ENCODE results near the gene DEF6. TPM values are rescaled to one million over a fixed set of nuclear protein-coding genes. Genes with fewer than 3 reads are reported as not detected.
A peak's percentile ranks its signal among the peaks of the same experiment; 100 is the strongest.

The DEF6 gene
- total RNA-seq, 3 donors from 2014 or later = 4.8 to 14.2 (median 14.1) TPM

DNA sequence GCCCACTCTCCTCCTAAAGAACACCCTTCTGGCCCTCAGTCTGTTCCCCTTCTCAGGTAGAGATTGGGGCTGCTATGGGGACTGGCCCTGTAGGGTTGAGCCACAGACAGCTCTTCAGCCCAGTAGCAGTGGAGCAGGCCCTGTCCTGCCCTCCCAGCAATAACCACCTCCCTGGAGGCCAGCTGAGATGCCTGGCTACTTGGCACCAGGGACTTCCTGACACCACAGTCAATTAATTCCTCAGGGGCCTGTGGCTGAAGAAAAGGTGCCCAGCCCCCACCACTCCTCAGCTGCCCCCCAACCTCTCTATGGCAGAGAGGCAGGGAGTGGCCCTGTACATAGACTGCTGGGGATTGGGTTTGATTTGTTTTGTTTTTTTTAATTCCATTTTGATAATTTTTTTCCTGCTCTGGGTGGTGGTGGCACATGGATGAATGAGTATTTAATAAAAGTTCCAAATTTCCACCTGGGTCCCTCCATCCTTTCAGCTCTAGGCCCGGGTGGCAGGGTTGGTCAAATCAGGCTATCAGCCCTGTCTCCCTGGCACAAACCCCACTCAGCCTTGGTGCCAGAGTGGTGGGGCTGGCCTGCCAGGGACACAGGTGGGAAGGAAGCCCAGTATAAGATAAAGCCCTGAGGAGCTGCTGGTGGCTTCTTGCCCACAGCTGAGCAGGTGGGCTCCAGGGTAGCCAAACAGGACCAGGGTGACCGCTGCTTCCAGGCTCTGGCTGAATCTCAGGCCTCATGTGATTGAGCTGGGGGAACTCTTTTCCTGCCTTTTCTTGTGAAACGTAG lies 1.9 kb upstream of the DEF6 start:
- intact Hi-C loops (cut with DNase I; ENCODE audit: low total_unique reads) = loop anchor here (5.0 kb wide), 1 partner anchor 522 kb away; no protein-coding TSS in a partner anchor

DNA sequence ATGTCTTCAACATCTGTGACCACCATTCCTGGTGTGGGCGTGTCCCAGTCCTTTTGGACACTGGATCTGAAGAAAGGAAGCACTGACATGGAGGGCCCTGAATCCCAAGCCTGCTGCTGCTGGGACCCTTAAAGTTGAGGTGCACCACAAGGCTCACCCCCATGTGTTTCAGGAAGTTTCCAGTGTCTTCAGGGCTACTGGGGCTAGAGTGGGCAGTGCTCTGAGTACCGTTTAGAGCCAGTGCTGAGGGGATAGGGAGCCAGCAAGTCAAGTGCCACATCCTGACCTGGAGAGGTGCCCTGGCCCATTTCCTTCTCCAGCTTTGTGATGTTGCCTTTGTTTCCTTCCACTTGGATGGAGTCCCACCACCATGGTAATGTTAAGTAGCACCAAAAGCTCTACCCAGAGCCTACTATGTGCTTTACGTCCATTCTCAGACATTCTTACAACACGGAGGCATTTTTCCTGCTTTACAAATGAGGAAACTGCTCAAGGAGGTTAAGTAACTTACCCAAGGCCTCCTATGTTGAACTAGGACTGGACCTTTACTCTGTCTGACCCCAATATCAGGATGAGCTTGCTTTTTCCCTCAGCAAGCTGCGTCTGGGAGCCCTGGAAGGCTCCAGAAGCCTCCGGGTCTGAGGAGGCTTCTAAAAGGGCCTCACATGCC lies 552 bp upstream of the DEF6 start:
- peak overlapping the region in 2 of 3 donors; percentile 34 to 78 for H3K4me3 ChIP-seq

More for the DNA sequence above, 1.9 kb upstream of the DEF6 start:
- DNase-seq (ENCODE audit: low spot score in 2 of 2) = no peak
- H3K27me3 ChIP-seq = no peaks in the 10 kb centered on the region
- TF ChIP-seq, protein P1, sequence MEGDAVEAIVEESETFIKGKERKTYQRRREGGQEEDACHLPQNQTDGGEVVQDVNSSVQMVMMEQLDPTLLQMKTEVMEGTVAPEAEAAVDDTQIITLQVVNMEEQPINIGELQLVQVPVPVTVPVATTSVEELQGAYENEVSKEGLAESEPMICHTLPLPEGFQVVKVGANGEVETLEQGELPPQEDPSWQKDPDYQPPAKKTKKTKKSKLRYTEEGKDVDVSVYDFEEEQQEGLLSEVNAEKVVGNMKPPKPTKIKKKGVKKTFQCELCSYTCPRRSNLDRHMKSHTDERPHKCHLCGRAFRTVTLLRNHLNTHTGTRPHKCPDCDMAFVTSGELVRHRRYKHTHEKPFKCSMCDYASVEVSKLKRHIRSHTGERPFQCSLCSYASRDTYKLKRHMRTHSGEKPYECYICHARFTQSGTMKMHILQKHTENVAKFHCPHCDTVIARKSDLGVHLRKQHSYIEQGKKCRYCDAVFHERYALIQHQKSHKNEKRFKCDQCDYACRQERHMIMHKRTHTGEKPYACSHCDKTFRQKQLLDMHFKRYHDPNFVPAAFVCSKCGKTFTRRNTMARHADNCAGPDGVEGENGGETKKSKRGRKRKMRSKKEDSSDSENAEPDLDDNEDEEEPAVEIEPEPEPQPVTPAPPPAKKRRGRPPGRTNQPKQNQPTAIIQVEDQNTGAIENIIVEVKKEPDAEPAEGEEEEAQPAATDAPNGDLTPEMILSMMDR (IDR thresholded peaks at IDR 0.05) = no peak
- TF ChIP-seq POLR2AphosphoS5 (IDR thresholded peaks at IDR 0.05) (no peak), POLR2A (IDR thresholded peaks at IDR 0.05) (no peak)
- H3K4me1 ChIP-seq = peaks cover 4 to 6% of the 10 kb centered on the region in 2 donors
- H3K36me3 ChIP-seq = peaks cover 9% of the 10 kb centered on the region
- no peak overlapping the region for H3K4me3 ChIP-seq
- H3K27ac ChIP-seq = no peak overlapping the region
- no peaks in the 10 kb centered on the region for H3K9me3 ChIP-seq

DNA sequence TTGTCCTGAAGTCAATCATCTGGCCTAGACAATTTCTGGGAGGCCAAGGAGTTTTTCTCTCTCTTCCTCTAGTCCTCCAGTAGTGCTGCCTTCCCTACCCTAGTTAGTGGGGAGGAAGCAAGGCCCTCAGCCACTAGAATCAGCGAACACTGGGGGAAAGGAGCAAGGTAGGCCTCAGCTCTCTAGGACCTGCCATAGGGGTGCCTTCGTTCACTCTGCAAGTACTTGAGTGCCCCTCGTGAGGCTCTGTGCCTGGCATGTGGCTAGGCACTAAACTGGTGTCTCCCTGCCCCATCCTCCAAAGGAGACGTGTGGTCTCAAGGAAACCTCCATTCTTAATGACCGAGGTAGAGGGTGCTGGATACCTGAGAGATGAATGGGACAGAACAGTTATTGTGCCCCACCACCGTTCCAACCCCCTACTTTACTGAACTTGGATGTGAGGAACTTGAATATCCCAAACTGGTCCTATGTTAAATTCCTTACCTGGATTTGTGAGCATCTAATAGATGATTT lies 1.1 kb downstream of the DEF6 start:
- no peaks in the 10 kb centered on the region for H3K27me3 ChIP-seq
- TF ChIP-seq POLR2AphosphoS5 (IDR thresholded peaks at IDR 0.05) (no peak), POLR2A (IDR thresholded peaks at IDR 0.05) (no peak)
- TF ChIP-seq, protein P1 (IDR thresholded peaks at IDR 0.05) = no peak
- peaks cover 4 to 6% of the 10 kb centered on the region in 2 donors for H3K4me1 ChIP-seq
- DNase-seq (ENCODE audit: low spot score in 2 of 2) = no peak
- peak overlapping the region; percentile 80 to 89 for H3K27ac ChIP-seq
- intact Hi-C loops (cut with DNase I; ENCODE audit: low total_unique reads) = loop anchor here (5.0 kb wide), 1 partner anchor 519 kb away; no protein-coding TSS in a partner anchor
- no peaks in the 10 kb centered on the region for H3K36me3 ChIP-seq
- peak overlapping the region in 2 of 3 donors; percentile 57 to 78 for H3K4me3 ChIP-seq
- H3K9me3 ChIP-seq = no peaks in the 10 kb centered on the region

More for the DNA sequence above, 552 bp upstream of the DEF6 start:
- TF ChIP-seq POLR2AphosphoS5 (IDR thresholded peaks at IDR 0.05) (no peak), POLR2A (IDR thresholded peaks at IDR 0.05) (no peak)
- TF ChIP-seq, protein P1 (IDR thresholded peaks at IDR 0.05) = no peak
- H3K27ac ChIP-seq = peak overlapping the region; percentile 80 to 89
- no peaks in the 10 kb centered on the region for H3K9me3 ChIP-seq
- no peak for DNase-seq (ENCODE audit: low spot score in 2 of 2)
- peaks cover 4 to 6% of the 10 kb centered on the region in 2 donors for H3K4me1 ChIP-seq
- peaks cover 9% of the 10 kb centered on the region for H3K36me3 ChIP-seq
- intact Hi-C loops (cut with DNase I; ENCODE audit: low total_unique reads) = loop anchor here (5.0 kb wide), 1 partner anchor 520 kb away; no protein-coding TSS in a partner anchor
- no peaks in the 10 kb centered on the region for H3K27me3 ChIP-seq

DNA sequence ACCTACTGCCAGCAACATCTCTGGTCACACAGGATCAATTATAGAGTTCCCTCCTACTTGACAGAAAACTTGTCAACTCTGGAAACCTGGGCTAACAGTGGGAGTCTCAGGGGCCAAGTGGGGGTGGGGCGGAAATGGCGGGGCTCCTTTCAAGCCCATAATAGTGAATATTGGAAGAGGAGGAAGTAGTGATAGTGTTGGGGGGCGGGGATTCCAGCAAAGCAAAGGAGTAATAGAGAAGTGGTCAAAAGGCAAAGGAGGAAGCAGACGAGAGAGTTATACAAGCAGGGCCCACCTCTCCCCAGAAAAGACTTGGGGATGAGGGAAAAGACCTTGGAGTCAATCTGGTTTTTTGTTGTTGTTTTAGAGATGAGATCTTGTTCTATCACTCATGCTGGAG lies 2.1 kb downstream of the DEF6 start:
- TF ChIP-seq POLR2A (IDR thresholded peaks at IDR 0.05) = no peak
- TF ChIP-seq, protein P1 (IDR thresholded peaks at IDR 0.05) = no peak
- H3K4me1 ChIP-seq = peaks cover 4 to 6% of the 10 kb centered on the region in 2 donors
- no peaks in the 10 kb centered on the region for H3K27me3 ChIP-seq
- H3K36me3 ChIP-seq = no peaks in the 10 kb centered on the region
- H3K27ac ChIP-seq = no peak overlapping the region
- no peak for DNase-seq (ENCODE audit: low spot score in 2 of 2)
- H3K4me3 ChIP-seq = no peak overlapping the region
- intact Hi-C loops (cut with DNase I; ENCODE audit: low total_unique reads) = loop anchor here (5.0 kb wide), 1 partner anchor 518 kb away; no protein-coding TSS in a partner anchor
- no peaks in the 10 kb centered on the region for H3K9me3 ChIP-seq
